GOT3 (cell line): ENCODE data around the gene RFX8.
"Not testable (repeated sequence)": the region's sequence is repeated elsewhere in the genome, so short reads cannot be mapped to it uniquely, and the experiment has no call there.

Experiments used
- DNase-seq: peaks from one replicate; lab custom pipeline; 2025; ENCODE audit warnings: mixed read lengths; lab: John Stamatoyannopoulos, UW

Gene RFX8

DNA sequence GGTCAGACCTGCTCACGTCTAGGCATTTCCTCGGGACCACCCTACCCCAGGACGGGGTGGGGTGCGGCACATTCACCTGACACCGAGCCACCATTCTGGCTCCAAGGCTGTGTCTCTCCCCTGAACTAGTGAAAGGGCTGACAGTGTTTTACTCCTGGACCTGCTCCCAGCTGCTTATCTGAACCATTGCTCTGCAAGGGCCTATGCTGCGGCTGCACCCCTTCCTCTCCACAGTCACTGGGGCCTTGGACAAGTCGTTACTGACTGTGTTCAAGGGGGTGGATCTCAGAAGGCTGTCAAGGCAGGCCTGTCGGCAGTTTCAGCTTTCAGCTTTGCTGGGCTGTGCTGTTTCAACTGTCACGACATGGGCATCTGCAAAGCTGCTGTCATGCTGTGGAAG lies 99.3 kb downstream of the RFX8 start:
- no peak for DNase-seq

- DNase-seq: no peak
Observed at GRCh38 chr2:101374821-101375561, 99.9 kb downstream of the RFX8 start.

DNA sequence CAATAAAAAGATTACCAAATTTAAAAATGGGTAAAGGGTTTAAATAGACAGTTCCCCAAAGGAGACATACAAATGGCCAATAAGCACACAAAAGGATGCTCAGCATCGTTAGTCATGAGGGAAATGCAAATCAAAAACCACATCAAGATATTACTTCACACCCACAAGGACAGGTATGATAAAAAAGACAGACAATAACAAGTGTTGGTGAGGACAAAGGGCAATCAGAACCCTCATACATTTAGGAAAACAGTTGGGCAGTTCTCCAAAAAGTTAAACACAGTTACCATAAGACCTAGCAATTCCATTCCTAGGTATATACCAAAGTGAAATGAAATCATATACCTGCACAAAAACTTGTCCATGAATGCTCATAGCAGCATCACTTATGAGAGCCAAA lies 102.1 kb downstream of the RFX8 start:
- no peak for DNase-seq

DNA sequence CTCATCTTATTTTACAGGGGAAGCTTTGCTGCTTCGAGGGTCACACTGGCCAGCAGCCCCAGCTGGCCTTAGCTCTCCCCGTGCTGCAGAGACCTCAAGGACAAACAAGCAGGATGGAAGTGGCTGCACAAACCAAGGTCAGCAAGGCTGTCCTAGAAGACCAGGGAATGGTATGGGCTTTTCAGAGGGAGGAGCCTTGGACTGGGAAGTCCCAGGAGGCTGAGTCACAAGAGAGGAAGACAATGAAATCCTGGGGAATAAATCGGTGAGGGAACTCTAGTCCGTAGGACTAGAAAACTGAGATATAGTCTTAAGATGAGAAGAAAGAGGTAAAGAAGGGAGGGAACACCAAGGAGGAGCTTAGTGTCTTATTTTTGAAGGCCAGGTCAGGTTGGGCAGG lies 103.3 kb downstream of the RFX8 start:
- DNase-seq: no peak

GRCh38 chr2:101369100-101369499 lies 105.8 kb downstream of the RFX8 start:
- no peak for DNase-seq

- DNase-seq: no peak
Observed at GRCh38 chr2:101368376-101368775, 106.5 kb downstream of the RFX8 start.

- DNase-seq: no peak
Observed at GRCh38 chr2:101367508-101367907, 107.4 kb downstream of the RFX8 start.

- no peak for DNase-seq
Observed at GRCh38 chr2:101364878-101365277, 110.0 kb downstream of the RFX8 start.

DNA sequence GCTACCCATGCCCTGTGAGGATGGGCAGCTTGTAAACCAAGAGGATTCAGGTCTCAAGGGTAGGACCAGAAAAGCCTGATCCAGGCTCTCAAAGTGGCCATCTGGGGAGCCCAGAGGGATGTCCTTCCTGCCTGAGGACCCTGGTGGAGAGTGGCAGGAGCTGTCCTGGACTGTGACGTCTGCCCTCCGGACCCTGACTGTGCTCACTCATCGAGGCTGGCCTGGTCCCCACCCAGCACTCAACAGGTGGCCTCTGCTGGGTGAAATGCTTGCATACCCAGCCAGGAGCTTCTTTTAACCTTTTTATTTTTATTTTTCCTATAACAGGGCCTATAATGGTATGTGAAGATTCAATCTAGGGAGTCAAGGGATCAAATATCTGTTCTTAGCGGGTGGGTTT lies 112.1 kb downstream of the RFX8 start:
- no peak for DNase-seq

- no peak for DNase-seq
Observed at GRCh38 chr2:101362316-101362715, 112.6 kb downstream of the RFX8 start.

GRCh38 chr2:101361522-101361921 lies 113.4 kb downstream of the RFX8 start:
- DNase-seq: no peak

DNA sequence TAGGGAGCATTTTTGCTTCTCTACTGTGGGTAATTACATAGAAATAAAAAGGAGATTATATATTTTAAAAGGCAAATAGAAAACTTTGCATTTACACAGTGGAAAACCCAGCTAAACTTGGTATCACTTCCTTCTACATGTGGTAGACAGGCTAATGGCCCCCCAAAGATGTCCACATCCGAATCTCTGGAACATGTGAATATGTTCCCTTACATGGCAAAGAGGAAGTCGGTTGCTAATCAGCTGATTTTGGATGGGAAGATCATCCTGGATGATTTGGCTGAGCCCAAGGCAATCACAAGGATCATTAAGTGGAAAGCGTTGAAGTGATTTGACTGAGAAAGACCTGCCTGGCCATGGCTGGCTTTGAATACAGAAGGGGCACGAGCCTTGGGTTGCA lies 113.8 kb downstream of the RFX8 start:
- DNase-seq: no peak

- no peak for DNase-seq
Observed at GRCh38 chr2:101360232-101360631, 114.7 kb downstream of the RFX8 start.

GRCh38 chr2:101359410-101359954 lies 115.4 kb downstream of the RFX8 start:
- no peak for DNase-seq

- no peak for DNase-seq
Observed at GRCh38 chr2:101357376-101357775, 117.5 kb downstream of the RFX8 start.

GRCh38 chr2:101356521-101356920 lies 118.4 kb downstream of the RFX8 start:
- no peak for DNase-seq

- DNase-seq: no peak
Observed at GRCh38 chr2:101356055-101356454, 118.9 kb downstream of the RFX8 start.

GRCh38 chr2:101355401-101356054 lies 119.4 kb downstream of the RFX8 start:
- DNase-seq: no peak

DNA sequence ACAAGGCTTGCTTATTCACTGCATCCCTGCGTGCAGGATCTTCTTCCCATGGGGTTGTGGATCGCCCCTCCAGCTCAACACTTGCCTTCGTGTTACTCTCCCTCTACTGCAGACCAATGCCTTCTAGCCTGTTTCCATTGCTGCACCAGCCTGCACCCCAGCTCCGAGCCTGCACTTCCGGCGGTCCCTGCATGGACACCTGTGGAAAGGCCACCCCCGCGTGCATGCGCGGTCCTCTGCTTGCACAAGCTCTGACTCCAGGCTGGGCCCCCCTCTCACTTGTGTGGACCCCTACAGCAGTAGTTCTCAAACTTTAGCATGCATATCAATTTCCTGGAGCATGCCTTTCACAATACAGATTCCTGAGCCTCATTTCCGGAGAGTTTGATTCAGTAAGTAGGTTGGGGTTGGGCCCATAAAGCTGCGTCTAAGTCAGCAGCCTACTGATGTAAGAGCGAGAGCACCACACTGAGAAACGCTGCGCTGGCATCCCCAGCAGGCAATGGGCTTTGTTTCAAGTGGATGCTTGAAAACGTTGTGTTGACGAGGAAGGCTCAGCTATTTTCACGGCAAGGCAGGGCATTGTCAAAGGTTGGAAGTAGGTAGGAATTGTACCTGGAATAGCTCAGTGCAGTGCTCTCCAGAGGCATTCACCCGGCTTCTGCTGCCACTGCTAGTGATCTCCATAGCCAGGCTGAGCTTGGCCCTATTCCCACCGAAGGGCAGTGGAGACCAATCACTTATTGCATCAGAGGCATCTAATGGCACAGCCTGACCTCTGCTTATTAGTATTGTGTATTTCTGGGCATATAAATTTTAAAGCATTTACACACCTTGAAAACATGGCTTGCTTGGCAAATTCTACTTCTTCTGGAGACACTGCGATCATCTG lies 120.2 kb downstream of the RFX8 start:
- DNase-seq: no peak

DNA sequence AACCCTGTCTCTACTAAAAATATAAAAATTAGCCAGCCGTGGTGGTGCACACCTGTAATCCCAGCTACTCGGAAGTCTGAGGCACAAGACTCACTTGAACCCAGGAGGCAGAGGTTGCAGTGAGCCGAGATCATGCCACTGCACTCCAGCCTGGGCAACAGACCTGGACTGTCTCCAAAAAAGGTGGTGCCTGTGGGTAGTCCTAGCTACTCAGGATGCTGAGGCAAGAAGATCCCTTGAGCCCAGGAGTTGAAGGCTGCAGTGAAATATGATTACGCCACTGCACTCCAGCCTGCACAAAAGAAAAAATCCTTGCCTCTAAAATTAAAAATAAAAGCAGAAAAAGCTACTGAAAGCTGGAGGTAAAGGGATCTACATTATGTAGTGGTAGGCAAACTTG lies 122.3 kb downstream of the RFX8 start:
- DNase-seq: not testable (repeated sequence)

GRCh38 chr2:101351207-101351606 lies 123.7 kb downstream of the RFX8 start:
- DNase-seq: no peak

- DNase-seq: no peak
Observed at GRCh38 chr2:101349893-101350662, 124.8 kb downstream of the RFX8 start.
